Endothelial cell of umbilical vein (primary cell): ENCODE data around the gene CHD5. TPM values are rescaled to one million over a fixed set of nuclear protein-coding genes. Genes with fewer than 3 reads are reported as not detected.

ENCODE experiments used
- BruUV-seq: library from RNA; stranded (reverse); fragments of 400-500 nt; replicated peaks from 2 replicates; lab custom pipeline; 2021; lab: Mats Ljungman, UMichigan
- CTCF ChIA-PET: fragments of 300-600, 350-600 bp; sonication (Branson Sonifier 250); formaldehyde crosslinking; loops from one replicate; lab custom pipeline; 2021; ENCODE audit warnings: antibody characterized with exemption, inconsistent platforms; lab: Charles Lee
- POLR2A ChIA-PET: fragments of 300-600, 350-600 bp; sonication (Branson Sonifier 250); formaldehyde crosslinking; loops from one replicate; lab custom pipeline; 2021; ENCODE audit warnings: antibody characterized with exemption, inconsistent platforms; lab: Charles Lee
- DNase-seq: peaks from one replicate; pipeline ENCODE4 v3.0.0-alpha.2; 2011; ENCODE audit warnings: low read depth, low spot score
- FAIRE-seq: peaks from 2 replicates; lab custom pipeline; 2011; peaks lifted over from hg19 to GRCh38; lab: Jason Lieb, UNC
- H2AFZ ChIP-seq: 2 replicates; pipeline ENCODE4 v1.6.0; 2012; ENCODE audit warnings: low read depth, low read length, control low read depth, inconsistent platforms
- H3K27ac ChIP-seq: 2 replicates; pipeline ENCODE4 v1.5.1; 2011; ENCODE audit warnings: low read depth, mild to moderate bottlenecking, control low read depth, low read length, moderate library complexity; ENCODE audit not compliant: insufficient read depth
- H3K27me3 ChIP-seq, 2 experiments: 2 replicates each; pipeline versions ENCODE4 v1.6.0 to v1.6.1; 2011; ENCODE audit warnings: low read length in 2 of 2, mixed read lengths in 1 of 2; ENCODE audit not compliant: control insufficient read depth in 2 of 2, insufficient read depth in 2 of 2
- H3K36me3 ChIP-seq, 2 experiments: 2 replicates in 1 of 2; 3 replicates in 1 of 2; pipeline ENCODE4 v1.5.1; 2011; ENCODE audit warnings: low read length in 2 of 2, mild to moderate bottlenecking in 1 of 2, moderate library complexity in 1 of 2; ENCODE audit not compliant: control insufficient read depth in 2 of 2, insufficient read depth in 2 of 2; ENCODE audit errors: extremely low read depth in 1 of 2
- H3K4me1 ChIP-seq: 3 replicates; pipeline ENCODE4 v1.5.1; 2011; ENCODE audit warnings: mild to moderate bottlenecking, low read length; ENCODE audit not compliant: control insufficient read depth, insufficient read depth; ENCODE audit errors: extremely low read depth
- H3K4me2 ChIP-seq: 2 replicates; pipeline ENCODE4 v1.6.1; 2011; ENCODE audit warnings: low read length, control low read depth, mixed read lengths; ENCODE audit not compliant: insufficient read depth
- H3K4me3 ChIP-seq, 3 experiments: fragments of 200-600 bp in 1 of 3; sonication (generic), shearing (Covaris generic) in 1 of 3; replicated peaks in 1 of 3; 2 replicates each; pipeline ENCODE4 v1.5.1; 2011 to 2016; ENCODE audit warnings: control low read depth in 3 of 3, low read length in 3 of 3, mild to moderate bottlenecking in 2 of 3, inconsistent platforms in 1 of 3, low read depth in 1 of 3, moderate library complexity in 1 of 3; ENCODE audit not compliant: insufficient read depth in 1 of 3
- H3K79me2 ChIP-seq: 2 replicates; pipeline ENCODE4 v1.6.0; 2012; ENCODE audit warnings: low read length, inconsistent platforms; ENCODE audit not compliant: control insufficient read depth, insufficient read depth
- H3K9ac ChIP-seq: replicated peaks from 2 replicates; pipeline ENCODE3; 2011; ENCODE audit warnings: low read length, control low read depth; ENCODE audit not compliant: insufficient read depth; ENCODE audit errors: extremely low read depth
- H3K9me1 ChIP-seq: replicated peaks from 3 replicates; pipeline ENCODE4 v1.6.0; 2011; ENCODE audit warnings: mild to moderate bottlenecking, low read length; ENCODE audit not compliant: control insufficient read depth, insufficient read depth; ENCODE audit errors: extremely low read depth
- H3K9me3 ChIP-seq: replicated peaks from 2 replicates; pipeline ENCODE4 v1.5.1; 2012; ENCODE audit warnings: low read length, inconsistent platforms; ENCODE audit not compliant: control insufficient read depth, insufficient read depth
- H4K20me1 ChIP-seq: replicated peaks from 2 replicates; pipeline ENCODE3; 2011; ENCODE audit warnings: mild to moderate bottlenecking, low read length; ENCODE audit not compliant: control insufficient read depth, insufficient read depth; ENCODE audit errors: extremely low read depth
- CTCF ChIP-seq, 2 donors: IDR thresholded peaks; 1 replicate in 1 of 2; 2 replicates in 1 of 2; pipeline ENCODE4 v1.5.1; 2011; ENCODE audit warnings: low read length in 2 of 2, mild to moderate bottlenecking in 2 of 2, moderate library complexity in 2 of 2, control low read depth in 1 of 2, inconsistent platforms in 1 of 2, low read depth in 1 of 2; ENCODE audit not compliant: insufficient read depth in 1 of 2; ENCODE audit errors: extremely low read depth in 1 of 2
- EZH2 ChIP-seq: IDR thresholded peaks from 2 replicates; pipeline ENCODE4 v1.6.1; 2012; ENCODE audit warnings: borderline replicate concordance, low read depth, mild to moderate bottlenecking, moderate library complexity, low read length, inconsistent platforms; ENCODE audit not compliant: severe bottlenecking
- FOS ChIP-seq: IDR thresholded peaks from 2 replicates; pipeline ENCODE4 v1.6.1; 2011; ENCODE audit warnings: mild to moderate bottlenecking, low read length, moderate library complexity, borderline replicate concordance; ENCODE audit not compliant: insufficient read depth
- GATA2 ChIP-seq: IDR thresholded peaks from 2 replicates; pipeline ENCODE4 v1.7.0; 2011; ENCODE audit warnings: low read depth, mild to moderate bottlenecking, moderate library complexity, mixed read lengths, low read length; ENCODE audit not compliant: insufficient read length, insufficient read depth
- JUN ChIP-seq: IDR thresholded peaks from 2 replicates; pipeline ENCODE4 v1.6.1; 2011; ENCODE audit warnings: borderline replicate concordance, low read depth; ENCODE audit not compliant: insufficient read length, insufficient read depth
- MAX ChIP-seq: IDR thresholded peaks from 2 replicates; pipeline ENCODE4 v1.6.1; 2011; ENCODE audit not compliant: insufficient read depth, insufficient read length
- MYC ChIP-seq: IDR thresholded peaks from one replicate; pipeline ENCODE4 v1.6.1; 2011; ENCODE audit warnings: mild to moderate bottlenecking, low read depth, low read length
- POLR2A ChIP-seq: IDR thresholded peaks from 2 replicates; pipeline ENCODE4 v1.6.1; 2012; ENCODE audit warnings: low read depth, mild to moderate bottlenecking, control low read depth, low read length
- POLR2AphosphoS5 ChIP-seq: IDR thresholded peaks from 2 replicates; pipeline ENCODE4 v1.6.1; 2012; ENCODE audit warnings: low read depth, mild to moderate bottlenecking, control low read depth, low read length, moderate library complexity; ENCODE audit not compliant: insufficient read depth
- dilution Hi-C: fragments of 300-500 bp; cut with MboI; formaldehyde crosslinking; loops from one replicate; pipeline ENCODE4 v1.15.0; 2019; ENCODE audit warnings: low sequenced_read_pairs; ENCODE audit not compliant: extremely low pct_ligation_motif_present
- intact Hi-C: fragments of 100-400 bp; cut with micrococcal nuclease; formaldehyde crosslinking; loops from one replicate; pipeline ENCODE4 v1.10.0; 2022
- polyA plus RNA-seq, 4 experiments: library from polyadenylated mRNA; depleted of rRNA in 3 of 4; stranded (reverse) in 3 of 4; unstranded in 1 of 4; fragments of >200 nt; gene quantifications; 2 replicates each; pipeline versions ENCODE4 v1.2.1 to v1.2.3, GENCODE V29; 2011 to 2012; ENCODE audit warnings: missing spikeins in 1 of 4
- total RNA-seq: library from RNA; stranded (reverse); gene quantifications from 2 replicates; pipeline ENCODE4 v1.2.3, GENCODE V29; 2021

The CHD5 gene
- total and polyA plus RNA-seq, 2 donors (not counting 3 experiments of a cell fraction or from before 2014, with no cell fraction given) = 0.04 to 0.11 TPM

DNA sequence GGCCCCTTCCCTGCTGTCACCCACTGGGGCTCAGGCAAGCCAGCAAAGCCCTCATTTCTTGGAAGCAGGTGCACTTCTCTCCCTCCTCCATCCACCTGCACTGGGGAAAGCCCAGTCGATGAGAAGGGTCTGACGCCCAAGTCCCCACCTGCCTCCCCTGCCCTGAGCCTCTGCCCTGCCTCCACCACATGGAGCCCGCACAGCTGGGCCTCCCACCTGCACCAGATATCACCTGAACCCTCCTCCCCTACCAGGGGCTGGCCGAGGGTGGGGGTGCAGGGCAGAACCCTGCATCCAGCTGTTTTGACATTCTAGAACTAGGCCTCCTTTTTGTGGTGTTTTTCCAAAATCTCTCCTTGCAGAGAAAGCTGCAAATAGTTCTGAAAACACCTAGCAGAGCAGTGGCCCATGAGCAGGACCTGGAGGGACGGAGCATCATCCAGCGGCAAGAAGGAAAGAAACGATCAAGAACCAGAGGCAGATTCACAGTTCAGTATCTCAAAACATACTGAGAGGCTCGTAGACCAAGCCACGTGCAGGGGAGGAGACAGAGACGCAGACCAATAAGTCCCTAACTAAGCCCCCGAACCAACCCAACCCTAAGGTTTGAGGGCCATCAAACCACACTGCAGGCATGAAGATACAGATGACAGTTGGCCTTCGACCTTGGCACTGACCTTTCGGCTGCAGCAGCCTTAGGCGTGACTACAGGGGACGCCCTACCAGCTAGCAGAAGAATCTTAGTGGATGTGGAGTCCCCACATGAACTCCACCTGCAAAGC, 16.7 kb downstream of the CHD5 start:
- no peak overlapping the region for H3K4me3 ChIP-seq
- no peaks in the 10 kb centered on the region for H3K9me1 ChIP-seq
- no peaks in the 10 kb centered on the region for H4K20me1 ChIP-seq
- H3K27ac ChIP-seq = no peak overlapping the region
- CTCF ChIA-PET = interaction anchor here (1.1 kb wide), 1 partner anchor 110 kb away, joined by 4 read pairs; no protein-coding TSS in a partner anchor
- intact Hi-C loops (loop anchor here (5.0 kb wide), 1 partner anchor 1454 kb away; no protein-coding TSS in a partner anchor), dilution Hi-C loops (no loop called here)
- POLR2A ChIA-PET = no interaction called here
- DNase-seq (no peak), FAIRE-seq (no peak)
- no peaks in the 10 kb centered on the region for H3K27me3 ChIP-seq
- H3K9ac ChIP-seq = no peak overlapping the region
- no peaks in the 10 kb centered on the region for H3K79me2 ChIP-seq
- no peaks in the 10 kb centered on the region for H3K9me3 ChIP-seq
- BruUV-seq = no TSS peak
- no peak for TF ChIP-seq MAX
- H2AFZ ChIP-seq = no peak overlapping the region
- no peaks in the 10 kb centered on the region for H3K4me1 ChIP-seq
- H3K36me3 ChIP-seq = no peaks in the 10 kb centered on the region
- H3K4me2 ChIP-seq = no peak overlapping the region

DNA sequence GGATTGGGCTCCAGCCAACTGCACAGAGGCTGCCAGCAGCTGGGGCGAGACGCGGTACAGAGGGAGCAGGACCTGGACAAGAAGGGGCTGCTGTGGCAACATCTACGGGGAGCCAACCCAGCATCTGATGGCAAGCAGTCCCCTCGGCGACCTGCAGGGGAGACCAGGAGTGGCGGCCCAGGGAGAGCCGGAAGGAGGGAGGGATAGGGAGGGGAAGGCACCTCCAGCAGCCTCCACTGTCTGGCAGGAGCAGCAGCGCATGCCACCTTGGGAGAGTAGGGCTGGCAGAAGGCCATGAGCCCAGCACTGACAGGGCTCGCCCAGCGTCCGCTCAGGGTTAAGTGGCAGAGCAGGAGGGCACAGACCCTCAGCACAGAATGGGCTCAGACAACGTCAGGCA, 17.3 kb downstream of the CHD5 start:
- Histone ChIP-seq H2AFZ (no peak overlapping the region), H3K4me3 (no peak overlapping the region), H3K27ac (no peak overlapping the region), H3K4me2 (no peak overlapping the region), H3K9me3 (no peaks in the 10 kb centered on the region), H4K20me1 (no peaks in the 10 kb centered on the region), H3K4me1 (no peaks in the 10 kb centered on the region), H3K79me2 (no peaks in the 10 kb centered on the region), H3K9me1 (no peaks in the 10 kb centered on the region), H3K27me3 (no peaks in the 10 kb centered on the region), H3K36me3 (no peaks in the 10 kb centered on the region), H3K9ac (no peak overlapping the region)
- ChIA-PET POLR2A (no interaction called here), CTCF (interaction anchor here (1.1 kb wide), 1 partner anchor 110 kb away, joined by 4 read pairs; no protein-coding TSS in a partner anchor)
- TF ChIP-seq POLR2A = no peak
- no peak for TF ChIP-seq JUN
- no peak for TF ChIP-seq MAX
- TF ChIP-seq GATA2 = no peak
- no peak for TF ChIP-seq FOS
- no peak for TF ChIP-seq POLR2AphosphoS5
- no peak for TF ChIP-seq EZH2
- no peak for TF ChIP-seq MYC
- no peak for TF ChIP-seq CTCF (IDR thresholded peaks at IDR 0.05; ENCODE audit: extremely low read depth in 1 of 2, insufficient read depth in 1 of 2, low read depth in 1 of 2, low read length in 2 of 2)
- FAIRE-seq (no peak), DNase-seq (no peak)
- no TSS peak for BruUV-seq
- dilution Hi-C loops = no loop called here
- intact Hi-C loops = loop anchor here (5.0 kb wide), 1 partner anchor 1455 kb away; no protein-coding TSS in a partner anchor
